Measurements from ENCODE around the gene HIGD1B.

DNA sequence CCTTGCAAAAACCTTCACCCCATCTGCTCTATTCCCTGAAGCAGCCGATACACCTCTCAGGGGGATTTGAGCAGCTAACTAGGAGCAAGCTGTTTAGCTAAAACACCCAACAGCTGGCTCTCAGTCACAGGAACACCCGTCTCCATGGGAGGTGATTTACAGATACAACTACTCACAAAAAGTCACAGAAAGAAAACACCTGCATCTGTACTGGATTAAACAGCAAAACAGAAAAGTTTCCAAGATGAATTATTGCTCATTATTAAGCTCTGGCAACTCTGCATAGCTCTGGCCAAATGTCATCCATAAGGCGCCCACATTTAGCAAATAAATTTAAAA lies 39.9 kb upstream of the HIGD1B start:
- TF ChIP-seq POLR2A (IDR thresholded peaks at IDR 0.05) = no peak
- TF ChIP-seq, protein P1, sequence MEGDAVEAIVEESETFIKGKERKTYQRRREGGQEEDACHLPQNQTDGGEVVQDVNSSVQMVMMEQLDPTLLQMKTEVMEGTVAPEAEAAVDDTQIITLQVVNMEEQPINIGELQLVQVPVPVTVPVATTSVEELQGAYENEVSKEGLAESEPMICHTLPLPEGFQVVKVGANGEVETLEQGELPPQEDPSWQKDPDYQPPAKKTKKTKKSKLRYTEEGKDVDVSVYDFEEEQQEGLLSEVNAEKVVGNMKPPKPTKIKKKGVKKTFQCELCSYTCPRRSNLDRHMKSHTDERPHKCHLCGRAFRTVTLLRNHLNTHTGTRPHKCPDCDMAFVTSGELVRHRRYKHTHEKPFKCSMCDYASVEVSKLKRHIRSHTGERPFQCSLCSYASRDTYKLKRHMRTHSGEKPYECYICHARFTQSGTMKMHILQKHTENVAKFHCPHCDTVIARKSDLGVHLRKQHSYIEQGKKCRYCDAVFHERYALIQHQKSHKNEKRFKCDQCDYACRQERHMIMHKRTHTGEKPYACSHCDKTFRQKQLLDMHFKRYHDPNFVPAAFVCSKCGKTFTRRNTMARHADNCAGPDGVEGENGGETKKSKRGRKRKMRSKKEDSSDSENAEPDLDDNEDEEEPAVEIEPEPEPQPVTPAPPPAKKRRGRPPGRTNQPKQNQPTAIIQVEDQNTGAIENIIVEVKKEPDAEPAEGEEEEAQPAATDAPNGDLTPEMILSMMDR (IDR thresholded peaks at IDR 0.05) = no peak
